Spleen (tissue), 11 donors: ENCODE measurements around the gene GALK1. TPM values are rescaled to one million over a fixed set of nuclear protein-coding genes. Genes with fewer than 3 reads are reported as not detected.

Source experiments
- DNase-seq: peaks from one replicate; pipeline ENCODE4 v3.0.0-alpha.2; 2020
- H3K27ac ChIP-seq, 8 donors: fragments of 200-600 bp; sonication (generic) in 7 of 8; 1 replicate in 4 of 8; 2 replicates in 4 of 8; pipeline versions ENCODE4 v1.5.0 to v1.8.0; 2016 to 2021; ENCODE audit warnings: inconsistent platforms in 4 of 8, mild to moderate bottlenecking in 4 of 8, moderate library complexity in 1 of 8
- H3K27me3 ChIP-seq, 7 donors: fragments of 200-600 bp; sonication (generic) in 6 of 7; replicated peaks in 1 of 7; 1 replicate in 4 of 7; 2 replicates in 3 of 7; pipeline versions ENCODE4 v1.5.0 to v1.8.0; 2016 to 2021; ENCODE audit warnings: inconsistent platforms in 3 of 7, mild to moderate bottlenecking in 1 of 7
- H3K36me3 ChIP-seq, 6 donors: fragments of 200-600 bp; sonication (generic) in 5 of 6; 1 replicate in 4 of 6; 2 replicates in 2 of 6; pipeline versions ENCODE4 v1.5.0 to v1.8.0; 2016 to 2021; ENCODE audit warnings: inconsistent platforms in 2 of 6
- H3K4me1 ChIP-seq, 6 donors: fragments of 200-600 bp; sonication (generic) in 5 of 6; 1 replicate in 3 of 6; 2 replicates in 3 of 6; pipeline versions ENCODE4 v1.5.0 to v1.8.0; 2016 to 2021; ENCODE audit warnings: inconsistent platforms in 3 of 6
- H3K4me3 ChIP-seq, 8 donors: fragments of 200-600 bp; sonication (generic) in 7 of 8; 1 replicate in 4 of 8; 2 replicates in 4 of 8; pipeline versions ENCODE4 v1.5.0 to v1.8.0; 2016 to 2021; ENCODE audit warnings: inconsistent platforms in 4 of 8, mild to moderate bottlenecking in 4 of 8, moderate library complexity in 2 of 8
- H3K9me3 ChIP-seq, 8 donors: fragments of 200-600 bp; sonication (generic) in 7 of 8; 1 replicate in 4 of 8; 2 replicates in 4 of 8; pipeline versions ENCODE4 v1.5.0 to v1.8.0; 2016 to 2021; ENCODE audit warnings: inconsistent platforms in 4 of 8
- POLR2A ChIP-seq, 3 donors: fragments of 450-650 bp; IDR thresholded peaks; one replicate each; pipeline ENCODE4 v1.5.1; 2017; ENCODE audit warnings: antibody characterized with exemption in 3 of 3, mild to moderate bottlenecking in 1 of 3
- POLR2AphosphoS5 ChIP-seq, 3 donors: sonication (generic); formaldehyde crosslinking; IDR thresholded peaks; one replicate each; pipeline ENCODE4 v1.5.1; 2017; ENCODE audit warnings: antibody characterized with exemption in 3 of 3
- WGBS, 5 donors: extraction: QIAGEN DNeasy Blood & Tissue Kit in 3 of 5; methylation state at CpG; one replicate each; pipeline versions ENCODE4 v1.1.5 to v1.1.7; 2013 to 2018; 5-methylcytosine and 5-hydroxymethylcytosine counted together
- intact Hi-C: fragments of 100-400 bp; cut with DNase I; formaldehyde crosslinking; loops from one replicate; pipeline ENCODE4 v1.15.0; 2023; ENCODE audit warnings: low total_unique reads
- polyA plus RNA-seq, 3 donors: library from polyadenylated mRNA; stranded (reverse); fragments of 200-250 nt; gene quantifications; one replicate each; pipeline ENCODE4 v1.2.1, GENCODE V29; 2013
- total RNA-seq, 7 donors: library from RNA; depleted of rRNA in 3 of 7; stranded (reverse); fragments of >200 nt in 3 of 7; fragmentation: NEBNext Ultra II Directional in 4 of 7; extraction: Animal tissue kit (Norgen Biotek cat#: 25700) in 4 of 7; gene quantifications; one replicate each; pipeline versions ENCODE4 v1.1.0 to v1.2.1, GENCODE V29; 2016 to 2021
- TF ChIP-seq, protein P1 (sequence below), 11 experiments: fragments of 200-600 bp in 7 of 11; fragments of 450-650 bp in 4 of 11; sonication (generic) in 4 of 11; IDR thresholded peaks in 8 of 11; conservative IDR thresholded peaks in 3 of 11; 1 replicate in 7 of 11; 2 replicates in 4 of 11; pipeline versions ENCODE4 v1.4.0 to v1.8.0; 2016 to 2021; ENCODE audit warnings: antibody characterized with exemption in 11 of 11, inconsistent platforms in 4 of 11, mild to moderate bottlenecking in 1 of 11
- donor health status: healthy with polysubstance abuse.
- donor health status: DM: no; HTN: no; CAD: no; lungs with moderate emphysema.
- donor health status: DM: no; HTN: no; CAD: no.
- donor health status: Bipolar disorder and iron deficiency.
- donor health status: healthy.
- donor health status: DM: no; HTN: no; CAD: no.
- donor health status: DM: yes; HTN: yes; CAD: no.

The GALK1 gene
- total and polyA plus RNA-seq, 10 donors, result 23.5 to 45.9 (median 34.0) TPM

GRCh38 chr17:75754378-75755204, 10.4 kb downstream of the GALK1 start:
- intact Hi-C loops, result no loop called here
- peak; percentile 36 to 51 (median 36) for TF ChIP-seq POLR2AphosphoS5 (IDR thresholded peaks at IDR 0.05)
- TF ChIP-seq, protein P1, sequence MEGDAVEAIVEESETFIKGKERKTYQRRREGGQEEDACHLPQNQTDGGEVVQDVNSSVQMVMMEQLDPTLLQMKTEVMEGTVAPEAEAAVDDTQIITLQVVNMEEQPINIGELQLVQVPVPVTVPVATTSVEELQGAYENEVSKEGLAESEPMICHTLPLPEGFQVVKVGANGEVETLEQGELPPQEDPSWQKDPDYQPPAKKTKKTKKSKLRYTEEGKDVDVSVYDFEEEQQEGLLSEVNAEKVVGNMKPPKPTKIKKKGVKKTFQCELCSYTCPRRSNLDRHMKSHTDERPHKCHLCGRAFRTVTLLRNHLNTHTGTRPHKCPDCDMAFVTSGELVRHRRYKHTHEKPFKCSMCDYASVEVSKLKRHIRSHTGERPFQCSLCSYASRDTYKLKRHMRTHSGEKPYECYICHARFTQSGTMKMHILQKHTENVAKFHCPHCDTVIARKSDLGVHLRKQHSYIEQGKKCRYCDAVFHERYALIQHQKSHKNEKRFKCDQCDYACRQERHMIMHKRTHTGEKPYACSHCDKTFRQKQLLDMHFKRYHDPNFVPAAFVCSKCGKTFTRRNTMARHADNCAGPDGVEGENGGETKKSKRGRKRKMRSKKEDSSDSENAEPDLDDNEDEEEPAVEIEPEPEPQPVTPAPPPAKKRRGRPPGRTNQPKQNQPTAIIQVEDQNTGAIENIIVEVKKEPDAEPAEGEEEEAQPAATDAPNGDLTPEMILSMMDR (IDR thresholded peaks at IDR 0.05 in 8 of 11, conservative IDR thresholded peaks at IDR 0.05 in 3 of 11), result no peak
- Histone ChIP-seq H3K4me3 (peak overlapping the region in 3 of 8 donors; percentile 47 to 75 (median 52)), H3K27me3 (no peaks in the 10 kb centered on the region), H3K36me3 (peaks cover 0 to 100% (median 34%) of the 10 kb centered on the region in 6 donors), H3K9me3 (no peaks in the 10 kb centered on the region), H3K27ac (peak overlapping the region in 5 of 8 donors; percentile 39 to 82 (median 71)), H3K4me1 (peaks cover 5 to 64% (median 37%) of the 10 kb centered on the region in 6 donors)
- peak; percentile 78 for DNase-seq
- 81 to 84% (median 81%) methylated on average over 25 to 27 of the region's 27 CpGs for WGBS, 5 donors

GRCh38 chr17:75753514-75754377, 11.2 kb downstream of the GALK1 start:
- 10 to 22% (median 16%) methylated on average over 29 to 76 of the region's 76 CpGs for WGBS, 5 donors
- peak overlapping the region; percentile 34 to 75 (median 46) for H3K4me3 ChIP-seq
- intact Hi-C loops, result no loop called here
- peak overlapping the region in 7 of 8 donors; percentile 39 to 82 (median 68) for H3K27ac ChIP-seq
- peaks cover 0 to 99% (median 30%) of the 10 kb centered on the region in 6 donors for H3K36me3 ChIP-seq
- H3K27me3 ChIP-seq, result no peaks in the 10 kb centered on the region
- DNase-seq, result peak; percentile 95
- no peaks in the 10 kb centered on the region for H3K9me3 ChIP-seq
- peaks cover 7 to 71% (median 41%) of the 10 kb centered on the region in 6 donors for H3K4me1 ChIP-seq
- TF ChIP-seq, protein P1 (IDR thresholded peaks at IDR 0.05 in 8 of 11, conservative IDR thresholded peaks at IDR 0.05 in 3 of 11), result peak in 10 of 11 experiments; percentile 17 to 87 (median 70)
- TF ChIP-seq POLR2AphosphoS5 (IDR thresholded peaks at IDR 0.05) (peak; percentile 35 to 71 (median 62)), POLR2A (IDR thresholded peaks at IDR 0.05) (no peak)

DNA sequence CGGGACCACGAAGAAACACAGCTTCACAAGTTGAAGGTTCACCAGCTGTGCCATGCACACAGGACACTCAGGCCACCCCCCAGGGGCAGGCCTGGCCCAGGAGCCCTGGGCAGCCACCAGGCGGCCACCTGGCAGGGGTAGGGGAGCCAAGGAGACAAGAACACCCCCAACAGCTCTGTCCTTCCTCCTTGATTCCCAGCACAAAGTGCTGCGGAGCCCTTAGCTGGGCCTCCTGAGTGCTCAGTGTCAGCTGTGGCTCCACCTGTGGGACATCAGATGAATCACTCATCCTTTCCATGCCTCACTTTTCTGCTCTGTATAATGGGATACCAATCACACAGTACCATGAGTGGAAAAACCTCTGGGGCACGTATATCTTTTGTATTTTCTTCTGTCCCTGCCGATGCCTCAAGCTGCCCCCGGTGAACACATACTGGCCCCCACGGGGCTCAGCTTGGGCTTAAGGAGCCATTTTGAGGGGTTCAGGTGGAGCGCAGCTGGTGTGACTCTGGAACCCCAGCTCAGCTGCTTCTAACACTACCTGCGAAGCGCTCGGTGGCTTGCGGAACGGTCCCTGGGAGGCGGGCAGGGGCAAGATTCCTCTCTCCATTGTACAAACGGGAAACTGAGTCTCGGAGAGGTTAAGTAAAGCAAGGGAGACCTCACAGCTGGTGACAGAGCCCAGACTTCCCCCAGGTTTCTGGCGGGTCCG, 12.0 kb downstream of the GALK1 start:
- Histone ChIP-seq H3K36me3 (peaks cover 0 to 93% (median 23%) of the 10 kb centered on the region in 6 donors), H3K4me3 (peak overlapping the region; percentile 34 to 75 (median 46)), H3K27me3 (no peaks in the 10 kb centered on the region), H3K4me1 (peaks cover 7 to 74% (median 48%) of the 10 kb centered on the region in 6 donors), H3K27ac (peak overlapping the region in 6 of 8 donors; percentile 39 to 82 (median 70)), H3K9me3 (no peaks in the 10 kb centered on the region)
- no peak for DNase-seq
- TF ChIP-seq, protein P1 (IDR thresholded peaks at IDR 0.05 in 8 of 11, conservative IDR thresholded peaks at IDR 0.05 in 3 of 11), result no peak
- TF ChIP-seq POLR2AphosphoS5 (IDR thresholded peaks at IDR 0.05) (no peak), POLR2A (IDR thresholded peaks at IDR 0.05) (no peak)
- intact Hi-C loops, result no loop called here
- WGBS, 5 donors, result 63 to 72% (median 67%) methylated on average over 16 to 19 of the region's 19 CpGs
